ENCODE data around the gene MYO7B. TPM values are rescaled to one million over a fixed set of nuclear protein-coding genes. Genes with fewer than 3 reads are reported as not detected.
"Not testable (repeated sequence)": the region's sequence is repeated elsewhere in the genome, so short reads cannot be mapped to it uniquely, and the experiment has no call there.

MYO7B gene
- polyA plus RNA-seq, 4 donors = 17.7 to 24.7 (median 19.4) TPM

GRCh38 chr2:127570282-127571250 is 35.1 kb downstream of the MYO7B start:
- no peak for DNase-seq (ENCODE audit: low read depth in 4 of 4, low spot score in 3 of 4)

GRCh38 chr2:127572352-127572751 is 36.9 kb downstream of the MYO7B start:
- DNase-seq (ENCODE audit: low read depth in 4 of 4, low spot score in 3 of 4) = not testable (repeated sequence)

- no peak for DNase-seq (ENCODE audit: low read depth in 4 of 4, low spot score in 3 of 4)
Observed at GRCh38 chr2:127572841-127573240, 37.4 kb downstream of the MYO7B start.

- DNase-seq (ENCODE audit: low read depth in 4 of 4, low spot score in 3 of 4) = peak in 1 of 4 donors; percentile 2
Observed at GRCh38 chr2:127573298-127573697, 37.8 kb downstream of the MYO7B start.

DNA sequence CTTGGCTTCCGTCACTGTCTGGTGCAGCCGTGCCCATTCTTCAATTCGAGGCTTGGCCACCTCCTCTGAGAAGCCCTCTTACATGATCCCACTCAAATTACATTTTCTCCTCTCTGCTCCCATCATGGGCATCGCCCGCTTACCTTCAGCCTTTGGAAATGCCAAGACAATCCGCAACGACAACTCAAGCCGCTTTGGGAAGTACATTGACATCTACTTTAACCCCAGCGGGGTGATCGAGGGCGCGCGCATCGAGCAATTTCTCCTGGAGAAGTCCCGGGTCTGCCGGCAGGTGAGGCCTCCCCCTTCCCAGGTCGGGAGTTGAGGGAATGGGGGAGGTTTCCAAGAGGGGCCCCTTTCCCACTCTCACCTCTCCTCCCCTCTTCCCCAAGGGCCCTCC is 38.3 kb downstream of the MYO7B start:
- no peak for DNase-seq (ENCODE audit: low read depth in 4 of 4, low spot score in 3 of 4)

- DNase-seq (ENCODE audit: low read depth in 4 of 4, low spot score in 3 of 4) = no peak
Observed at GRCh38 chr2:127574656-127575055, 39.2 kb downstream of the MYO7B start.

DNA sequence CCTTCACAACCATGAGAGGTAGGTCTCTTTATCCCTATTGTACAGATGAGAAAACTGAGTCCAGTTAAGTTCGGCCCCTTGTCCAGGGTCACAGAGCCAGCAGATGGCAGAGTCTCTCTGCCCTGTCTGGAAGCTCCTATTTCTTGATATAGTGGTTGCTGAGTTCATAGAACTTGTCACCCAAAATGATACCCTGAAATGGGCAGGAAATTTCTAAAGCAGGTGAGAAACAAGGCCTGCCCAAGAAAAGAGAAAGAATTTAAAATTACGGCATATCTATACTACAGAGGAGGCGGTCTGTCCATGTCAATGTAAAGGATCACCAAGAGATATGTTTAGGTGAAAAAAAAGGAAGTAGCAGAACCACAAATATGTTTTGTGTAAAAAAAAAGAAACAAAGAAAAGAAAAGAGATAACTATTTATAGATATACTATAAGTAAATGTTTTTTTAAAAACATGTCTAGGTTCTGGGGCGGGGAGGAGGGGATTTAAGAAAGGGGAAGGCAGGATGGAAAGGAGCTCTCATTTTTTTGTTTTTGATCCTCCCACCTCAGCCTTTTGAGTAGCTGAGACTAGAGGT is 39.8 kb downstream of the MYO7B start:
- DNase-seq (ENCODE audit: low read depth in 4 of 4, low spot score in 3 of 4) = no peak

GRCh38 chr2:127575941-127576432 is 40.5 kb downstream of the MYO7B start:
- no peak for DNase-seq (ENCODE audit: low read depth in 4 of 4, low spot score in 3 of 4)

- DNase-seq (ENCODE audit: low read depth in 4 of 4, low spot score in 3 of 4) = peak in 2 of 4 donors; percentile 3 to 14
Observed at GRCh38 chr2:127576433-127577207, 41.1 kb downstream of the MYO7B start.

GRCh38 chr2:127577208-127577475 is 41.7 kb downstream of the MYO7B start:
- no peak for DNase-seq (ENCODE audit: low read depth in 4 of 4, low spot score in 3 of 4)

- no peak for DNase-seq (ENCODE audit: low read depth in 4 of 4, low spot score in 3 of 4)
Observed at GRCh38 chr2:127577503-127577902, 42.0 kb downstream of the MYO7B start.

DNA sequence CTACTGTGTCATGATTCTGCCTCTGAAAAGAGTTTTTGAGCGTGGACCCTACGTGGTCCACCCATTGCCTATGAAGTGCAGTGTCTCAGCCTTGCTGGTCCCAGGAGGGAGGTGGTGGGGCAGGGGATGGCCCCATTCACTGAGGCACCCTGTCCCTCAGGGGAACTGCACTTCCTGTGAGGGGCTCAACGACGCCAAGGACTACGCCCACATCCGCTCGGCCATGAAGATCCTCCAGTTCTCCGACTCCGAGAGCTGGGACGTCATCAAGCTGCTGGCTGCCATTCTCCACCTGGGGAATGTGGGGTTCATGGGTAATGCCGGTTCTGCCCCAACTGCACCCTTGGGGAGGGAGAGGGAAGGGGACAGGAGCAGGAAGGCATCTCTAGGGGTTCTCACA is 42.5 kb downstream of the MYO7B start:
- no peak for DNase-seq (ENCODE audit: low read depth in 4 of 4, low spot score in 3 of 4)

GRCh38 chr2:127578411-127578810 is 42.9 kb downstream of the MYO7B start:
- DNase-seq (ENCODE audit: low read depth in 4 of 4, low spot score in 3 of 4) = no peak

DNA sequence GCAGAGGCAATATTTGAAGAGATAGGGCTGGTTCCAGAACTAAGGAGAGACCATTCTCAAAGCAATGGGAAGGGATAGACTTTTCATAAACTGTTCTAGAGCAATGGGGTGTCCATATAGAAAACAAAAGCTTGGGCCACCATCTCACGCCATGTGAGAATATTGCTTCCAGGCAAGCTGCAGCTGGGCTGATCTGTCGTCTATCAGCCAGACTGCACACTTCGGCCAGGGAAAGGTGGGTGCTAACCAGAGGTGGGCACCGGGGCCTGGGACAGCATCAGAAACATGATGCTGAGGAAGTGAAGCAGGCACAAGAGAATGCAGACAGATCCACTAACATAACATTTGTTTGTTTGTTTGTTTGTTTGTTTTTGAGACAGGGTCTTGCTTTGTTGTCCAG is 43.7 kb downstream of the MYO7B start:
- DNase-seq (ENCODE audit: low read depth in 4 of 4, low spot score in 3 of 4) = no peak

- DNase-seq (ENCODE audit: low read depth in 4 of 4, low spot score in 3 of 4) = no peak
Observed at GRCh38 chr2:127580167-127581049, 44.9 kb downstream of the MYO7B start.

GRCh38 chr2:127581050-127581345 is 45.5 kb downstream of the MYO7B start:
- no peak for DNase-seq (ENCODE audit: low read depth in 4 of 4, low spot score in 3 of 4)

- no peak for DNase-seq (ENCODE audit: low read depth in 4 of 4, low spot score in 3 of 4)
Observed at GRCh38 chr2:127581516-127582490, 46.3 kb downstream of the MYO7B start.

- DNase-seq (ENCODE audit: low read depth in 4 of 4, low spot score in 3 of 4) = no peak
Observed at GRCh38 chr2:127582863-127583861, 47.7 kb downstream of the MYO7B start.

All from right renal pelvis (tissue), 4 donors.